WTC11 (cell line): ENCODE results near the gene TAOK2. TPM values are rescaled to one million over a fixed set of nuclear protein-coding genes. Genes with fewer than 3 reads are reported as not detected.

Experiments used
- ATAC-seq: fragments of 200-7000 bp; cut with Tn5 transposase; 2 replicates; pipeline ENCODE4 v1.10.0; 2021; ENCODE audit warnings: mild to moderate bottlenecking, moderate library complexity
- CTCF ChIA-PET: fragments of 300-600 bp; sonication (Branson Sonifier 250); formaldehyde crosslinking; loops from one replicate; lab custom pipeline; 2021; ENCODE audit warnings: antibody characterized with exemption; lab: Charles Lee
- POLR2A ChIA-PET: fragments of 350-600 bp; sonication (Branson Sonifier 250); formaldehyde crosslinking; loops from one replicate; lab custom pipeline; 2021; ENCODE audit warnings: antibody characterized with exemption; lab: Charles Lee
- DNase-seq: peaks from one replicate; pipeline ENCODE4 v3.0.0; 2021; ENCODE audit warnings: low spot score
- H3K27ac Mint-ChIP-seq: 2 replicates; pipeline ENCODE4 v1.8.0; 2021; ENCODE audit warnings: mixed read lengths
- H3K27me3 Mint-ChIP-seq: 2 replicates; pipeline ENCODE4 v1.8.0; 2021; ENCODE audit warnings: low read depth, mild to moderate bottlenecking, moderate library complexity, mixed read lengths
- H3K36me3 Mint-ChIP-seq: 2 replicates; pipeline ENCODE4 v1.8.0; 2021; ENCODE audit warnings: mixed read lengths
- H3K4me1 Mint-ChIP-seq: 2 replicates; pipeline ENCODE4 v1.8.0; 2022; ENCODE audit warnings: mixed read lengths
- H3K4me3 Mint-ChIP-seq: 2 replicates; pipeline ENCODE4 v1.8.0; 2021; ENCODE audit warnings: mild to moderate bottlenecking, moderate library complexity, mixed read lengths
- H3K9me3 Mint-ChIP-seq: 2 replicates; pipeline ENCODE4 v1.8.0; 2021; ENCODE audit warnings: mixed read lengths
- ATF2 ChIP-seq: sonication (generic); formaldehyde crosslinking; IDR thresholded peaks from 2 replicates; pipeline ENCODE4 v1.8.1; 2022; ENCODE audit warnings: low read depth, missing genetic modification reagents, borderline replicate concordance
- ATF3 ChIP-seq: sonication (generic); formaldehyde crosslinking; conservative IDR thresholded peaks from 2 replicates; pipeline ENCODE4 v1.8.1; 2022; ENCODE audit warnings: mild to moderate bottlenecking, missing genetic modification reagents
- CBFB ChIP-seq: sonication (generic); formaldehyde crosslinking; IDR thresholded peaks from 2 replicates; pipeline ENCODE4 v1.8.1; 2022; ENCODE audit warnings: mild to moderate bottlenecking, low read depth, missing genetic modification reagents
- CREM ChIP-seq: sonication (generic); formaldehyde crosslinking; IDR thresholded peaks from 2 replicates; pipeline ENCODE4 v1.8.1; 2022; ENCODE audit warnings: mild to moderate bottlenecking, missing genetic modification reagents, moderate library complexity
- E2F5 ChIP-seq: sonication (generic); formaldehyde crosslinking; IDR thresholded peaks from 2 replicates; pipeline ENCODE4 v1.8.1; 2022; ENCODE audit warnings: mild to moderate bottlenecking, moderate library complexity, missing genetic modification reagents
- ESRRA ChIP-seq: sonication (generic); formaldehyde crosslinking; IDR thresholded peaks from 2 replicates; pipeline ENCODE4 v1.8.1; 2022; ENCODE audit warnings: mild to moderate bottlenecking, missing genetic modification reagents, borderline replicate concordance
- FOXJ3 ChIP-seq: sonication (generic); formaldehyde crosslinking; IDR thresholded peaks from 2 replicates; pipeline ENCODE4 v1.9.0; 2021; ENCODE audit warnings: missing genetic modification reagents, mild to moderate bottlenecking, borderline replicate concordance
- FOXP1 ChIP-seq: sonication (generic); formaldehyde crosslinking; IDR thresholded peaks from 2 replicates; pipeline ENCODE4 v1.8.0; 2022; ENCODE audit warnings: missing genetic modification reagents, mild to moderate bottlenecking, moderate library complexity, borderline replicate concordance
- GTF2I ChIP-seq: fragments of 250-450 bp; sonication (Bioruptor Pico); conservative IDR thresholded peaks from 2 replicates; pipeline ENCODE4 v1.4.0; 2021; ENCODE audit warnings: mild to moderate bottlenecking
- NFATC4 ChIP-seq: fragments of 250-450 bp; sonication (Bioruptor Pico); IDR thresholded peaks from 2 replicates; pipeline ENCODE4 v1.9.0; 2021; ENCODE audit warnings: mild to moderate bottlenecking
- RELA ChIP-seq: sonication (generic); formaldehyde crosslinking; IDR thresholded peaks from 2 replicates; pipeline ENCODE4 v1.8.1; 2022; ENCODE audit warnings: missing genetic modification reagents, mild to moderate bottlenecking, borderline replicate concordance
- SMAD3 ChIP-seq: sonication (generic); formaldehyde crosslinking; IDR thresholded peaks from 2 replicates; pipeline ENCODE4 v1.8.0; 2022; ENCODE audit warnings: missing genetic modification reagents, mild to moderate bottlenecking, borderline replicate concordance
- TCF7 ChIP-seq: sonication (generic); formaldehyde crosslinking; IDR thresholded peaks from 2 replicates; pipeline ENCODE4 v1.8.0; 2022; ENCODE audit warnings: mild to moderate bottlenecking, low read depth, missing genetic modification reagents, moderate library complexity
- TEAD1 ChIP-seq: sonication (generic); formaldehyde crosslinking; IDR thresholded peaks from 2 replicates; pipeline ENCODE4 v1.8.0; 2022; ENCODE audit warnings: mild to moderate bottlenecking, missing genetic modification reagents
- TP53 ChIP-seq: sonication (generic); formaldehyde crosslinking; IDR thresholded peaks from 2 replicates; pipeline ENCODE4 v1.8.1; 2023; ENCODE audit warnings: mild to moderate bottlenecking, missing genetic modification reagents
- ZBTB21 ChIP-seq: sonication (generic); formaldehyde crosslinking; IDR thresholded peaks from 2 replicates; pipeline ENCODE4 v1.8.1; 2023; ENCODE audit warnings: mild to moderate bottlenecking, missing genetic modification reagents, borderline replicate concordance
- ZNF263 ChIP-seq: sonication (generic); formaldehyde crosslinking; IDR thresholded peaks from 2 replicates; pipeline ENCODE4 v1.8.1; 2022; ENCODE audit warnings: low read depth, mild to moderate bottlenecking, moderate library complexity, missing genetic modification reagents
- ZNF281 ChIP-seq: sonication (generic); formaldehyde crosslinking; IDR thresholded peaks from 2 replicates; pipeline ENCODE4 v1.8.0; 2023; ENCODE audit warnings: mild to moderate bottlenecking, missing genetic modification reagents
- ZNF396 ChIP-seq: fragments of 250-450 bp; sonication (Bioruptor Pico); IDR thresholded peaks from 2 replicates; pipeline ENCODE4 v1.8.0; 2021; ENCODE audit warnings: mild to moderate bottlenecking, moderate library complexity, borderline replicate concordance
- ZNF423 ChIP-seq: fragments of 250-450 bp; sonication (Bioruptor Pico); IDR thresholded peaks from 2 replicates; pipeline ENCODE4 v2.1.2; 2022; ENCODE audit warnings: mild to moderate bottlenecking, moderate library complexity
- ZNF671 ChIP-seq: fragments of 250-450 bp; sonication (Bioruptor Pico); IDR thresholded peaks from 2 replicates; pipeline ENCODE4 v1.8.0; 2021; ENCODE audit warnings: mild to moderate bottlenecking
- total RNA-seq: library from RNA; stranded (reverse); gene quantifications from 3 replicates; pipeline ENCODE4 v1.2.3, GENCODE V29; 2021
- TF ChIP-seq, protein P1 (sequence below): sonication (generic); formaldehyde crosslinking; IDR thresholded peaks from 2 replicates; pipeline ENCODE4 v1.8.1; 2022; ENCODE audit warnings: low read depth, mild to moderate bottlenecking, moderate library complexity, missing genetic modification reagents, borderline replicate concordance
- TF ChIP-seq, protein P2 (sequence below): sonication (generic); formaldehyde crosslinking; IDR thresholded peaks from 2 replicates; pipeline ENCODE4 v1.8.1; 2023; ENCODE audit warnings: mild to moderate bottlenecking, missing genetic modification reagents, borderline replicate concordance
- TF ChIP-seq, protein P3 (sequence below): sonication (generic); formaldehyde crosslinking; IDR thresholded peaks from 2 replicates; pipeline ENCODE4 v1.8.1; 2023; ENCODE audit warnings: mild to moderate bottlenecking, missing genetic modification reagents

TAOK2 gene
- total RNA-seq, 1 experiment from 2014 or later, result 42.4 TPM

GRCh38 chr16:29971304-29971703 lies 2.4 kb upstream of the TAOK2 start:
- H3K27me3 Mint-ChIP-seq, result peaks cover 21% of the 10 kb centered on the region
- no peak for DNase-seq
- H3K4me1 Mint-ChIP-seq, result peaks cover 17% of the 10 kb centered on the region
- peaks cover 42% of the 10 kb centered on the region for H3K36me3 Mint-ChIP-seq
- POLR2A ChIA-PET, result no interaction called here
- CTCF ChIA-PET, result interaction anchor here (0.7 to 3.3 kb wide), 2 partner anchors 9 to 84 kb away, joined by 3 to 25 read pairs; partner anchors contain the start of gene TMEM219
- no peak for TF ChIP-seq ZNF263
- TF ChIP-seq ESRRA (CRISPR knock-in tag), result no peak
- TF ChIP-seq TEAD1 (CRISPR knock-in tag), result no peak
- no peak for TF ChIP-seq ZBTB21 (CRISPR knock-in tag)
- no peak for TF ChIP-seq FOXJ3 (CRISPR knock-in tag)
- no peak for TF ChIP-seq E2F5 (CRISPR knock-in tag)
- no peak for TF ChIP-seq TP53
- no peak for TF ChIP-seq NFATC4
- no peak for TF ChIP-seq TCF7 (CRISPR knock-in tag)
- TF ChIP-seq FOXP1 (CRISPR knock-in tag), result no peak
- no peak for TF ChIP-seq ATF3
- TF ChIP-seq ZNF671, result no peak
- TF ChIP-seq, protein P1, sequence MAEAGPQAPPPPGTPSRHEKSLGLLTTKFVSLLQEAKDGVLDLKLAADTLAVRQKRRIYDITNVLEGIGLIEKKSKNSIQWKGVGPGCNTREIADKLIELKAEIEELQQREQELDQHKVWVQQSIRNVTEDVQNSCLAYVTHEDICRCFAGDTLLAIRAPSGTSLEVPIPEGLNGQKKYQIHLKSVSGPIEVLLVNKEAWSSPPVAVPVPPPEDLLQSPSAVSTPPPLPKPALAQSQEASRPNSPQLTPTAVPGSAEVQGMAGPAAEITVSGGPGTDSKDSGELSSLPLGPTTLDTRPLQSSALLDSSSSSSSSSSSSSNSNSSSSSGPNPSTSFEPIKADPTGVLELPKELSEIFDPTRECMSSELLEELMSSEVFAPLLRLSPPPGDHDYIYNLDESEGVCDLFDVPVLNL, result no peak
- TF ChIP-seq ZNF281 (CRISPR knock-in tag), result no peak
- peaks cover 17% of the 10 kb centered on the region for H3K9me3 Mint-ChIP-seq
- no peak overlapping the region for H3K4me3 Mint-ChIP-seq
- no peak for ATAC-seq
- H3K27ac Mint-ChIP-seq, result no peak overlapping the region

DNA sequence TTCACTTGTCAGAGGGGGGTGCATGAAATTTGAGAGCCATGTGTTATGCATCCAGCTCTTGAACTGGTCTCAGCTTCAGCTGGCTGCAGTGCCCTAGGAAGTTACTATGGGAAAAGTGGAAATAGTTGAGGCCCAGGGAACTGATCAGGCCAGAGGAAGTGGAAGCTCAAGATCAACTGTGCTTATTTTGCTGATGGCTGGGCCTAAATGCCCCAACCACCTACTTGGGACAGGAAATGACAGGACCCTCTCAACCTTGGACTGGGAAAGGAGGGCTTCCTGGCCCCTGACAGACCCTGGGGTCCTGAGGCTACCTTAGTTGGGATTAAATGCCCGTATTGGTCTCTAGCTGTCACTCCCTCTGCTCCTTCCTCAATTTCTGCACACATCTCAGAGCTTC lies 1.2 kb upstream of the TAOK2 start:
- POLR2A ChIA-PET, result interaction anchor here (1.3 kb wide), 1 partner anchor 11 kb away, joined by 17 read pairs; the partner anchor contains the start of gene TMEM219
- Mint-ChIP-seq H3K4me1 (peaks cover 27% of the 10 kb centered on the region), H3K27ac (no peak overlapping the region), H3K27me3 (peaks cover 21% of the 10 kb centered on the region), H3K4me3 (no peak overlapping the region), H3K36me3 (peaks cover 42% of the 10 kb centered on the region), H3K9me3 (peaks cover 17% of the 10 kb centered on the region)
- ATAC-seq, result no peak
- no peak for DNase-seq
- CTCF ChIA-PET, result interaction anchor here (1.2 to 5.5 kb wide), 5 partner anchors 10 to 165 kb away, joined by 3 to 36 read pairs (median 12); partner anchors contain the start of genes ASPHD1, SEZ6L2, TLCD3B and TMEM219
- TF ChIP-seq CBFB (CRISPR knock-in tag) (no peak), ESRRA (CRISPR knock-in tag) (no peak), SMAD3 (CRISPR knock-in tag) (no peak), GTF2I (no peak), ZNF396 (CRISPR knock-in tag) (no peak), CREM (no peak), ATF2 (no peak), ZNF423 (no peak), RELA (CRISPR knock-in tag) (no peak)
- TF ChIP-seq, protein P2, sequence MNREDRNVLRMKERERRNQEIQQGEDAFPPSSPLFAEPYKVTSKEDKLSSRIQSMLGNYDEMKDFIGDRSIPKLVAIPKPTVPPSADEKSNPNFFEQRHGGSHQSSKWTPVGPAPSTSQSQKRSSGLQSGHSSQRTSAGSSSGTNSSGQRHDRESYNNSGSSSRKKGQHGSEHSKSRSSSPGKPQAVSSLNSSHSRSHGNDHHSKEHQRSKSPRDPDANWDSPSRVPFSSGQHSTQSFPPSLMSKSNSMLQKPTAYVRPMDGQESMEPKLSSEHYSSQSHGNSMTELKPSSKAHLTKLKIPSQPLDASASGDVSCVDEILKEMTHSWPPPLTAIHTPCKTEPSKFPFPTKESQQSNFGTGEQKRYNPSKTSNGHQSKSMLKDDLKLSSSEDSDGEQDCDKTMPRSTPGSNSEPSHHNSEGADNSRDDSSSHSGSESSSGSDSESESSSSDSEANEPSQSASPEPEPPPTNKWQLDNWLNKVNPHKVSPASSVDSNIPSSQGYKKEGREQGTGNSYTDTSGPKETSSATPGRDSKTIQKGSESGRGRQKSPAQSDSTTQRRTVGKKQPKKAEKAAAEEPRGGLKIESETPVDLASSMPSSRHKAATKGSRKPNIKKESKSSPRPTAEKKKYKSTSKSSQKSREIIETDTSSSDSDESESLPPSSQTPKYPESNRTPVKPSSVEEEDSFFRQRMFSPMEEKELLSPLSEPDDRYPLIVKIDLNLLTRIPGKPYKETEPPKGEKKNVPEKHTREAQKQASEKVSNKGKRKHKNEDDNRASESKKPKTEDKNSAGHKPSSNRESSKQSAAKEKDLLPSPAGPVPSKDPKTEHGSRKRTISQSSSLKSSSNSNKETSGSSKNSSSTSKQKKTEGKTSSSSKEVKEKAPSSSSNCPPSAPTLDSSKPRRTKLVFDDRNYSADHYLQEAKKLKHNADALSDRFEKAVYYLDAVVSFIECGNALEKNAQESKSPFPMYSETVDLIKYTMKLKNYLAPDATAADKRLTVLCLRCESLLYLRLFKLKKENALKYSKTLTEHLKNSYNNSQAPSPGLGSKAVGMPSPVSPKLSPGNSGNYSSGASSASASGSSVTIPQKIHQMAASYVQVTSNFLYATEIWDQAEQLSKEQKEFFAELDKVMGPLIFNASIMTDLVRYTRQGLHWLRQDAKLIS (CRISPR knock-in tag), result no peak
- TF ChIP-seq, protein P3, sequence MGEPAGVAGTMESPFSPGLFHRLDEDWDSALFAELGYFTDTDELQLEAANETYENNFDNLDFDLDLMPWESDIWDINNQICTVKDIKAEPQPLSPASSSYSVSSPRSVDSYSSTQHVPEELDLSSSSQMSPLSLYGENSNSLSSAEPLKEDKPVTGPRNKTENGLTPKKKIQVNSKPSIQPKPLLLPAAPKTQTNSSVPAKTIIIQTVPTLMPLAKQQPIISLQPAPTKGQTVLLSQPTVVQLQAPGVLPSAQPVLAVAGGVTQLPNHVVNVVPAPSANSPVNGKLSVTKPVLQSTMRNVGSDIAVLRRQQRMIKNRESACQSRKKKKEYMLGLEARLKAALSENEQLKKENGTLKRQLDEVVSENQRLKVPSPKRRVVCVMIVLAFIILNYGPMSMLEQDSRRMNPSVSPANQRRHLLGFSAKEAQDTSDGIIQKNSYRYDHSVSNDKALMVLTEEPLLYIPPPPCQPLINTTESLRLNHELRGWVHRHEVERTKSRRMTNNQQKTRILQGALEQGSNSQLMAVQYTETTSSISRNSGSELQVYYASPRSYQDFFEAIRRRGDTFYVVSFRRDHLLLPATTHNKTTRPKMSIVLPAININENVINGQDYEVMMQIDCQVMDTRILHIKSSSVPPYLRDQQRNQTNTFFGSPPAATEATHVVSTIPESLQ (CRISPR knock-in tag), result no peak
